ENCODE measurements around the gene DLAT.

Gene DLAT

GRCh38 chr11:111981270-111981669 lies 43.9 kb upstream of the DLAT start:
- no peak for TF ChIP-seq CTCF (IDR thresholded peaks at IDR 0.05)

- TF ChIP-seq CTCF (IDR thresholded peaks at IDR 0.05) = peak; percentile 78
Observed at GRCh38 chr11:111982019-111982464, 43.2 kb upstream of the DLAT start.

GRCh38 chr11:111982541-111983186 lies 42.5 kb upstream of the DLAT start:
- no peak for TF ChIP-seq CTCF (IDR thresholded peaks at IDR 0.05)

- TF ChIP-seq CTCF (IDR thresholded peaks at IDR 0.05) = 0 out of 2 replicates have a peak, but pooled peaks have one; percentile 13
Observed at GRCh38 chr11:111983187-111983986, 41.8 kb upstream of the DLAT start.

- TF ChIP-seq CTCF (IDR thresholded peaks at IDR 0.05) = no peak
Observed at GRCh38 chr11:111986589-111986988, 38.6 kb upstream of the DLAT start.

GRCh38 chr11:111990381-111990780 lies 34.8 kb upstream of the DLAT start:
- TF ChIP-seq CTCF (IDR thresholded peaks at IDR 0.05) = no peak

GRCh38 chr11:111992206-111992855 lies 32.9 kb upstream of the DLAT start:
- no peak for TF ChIP-seq CTCF (IDR thresholded peaks at IDR 0.05)
